Gastroesophageal sphincter (tissue), 4 donors: ENCODE data around the gene CCT6B. TPM values are rescaled to one million over a fixed set of nuclear protein-coding genes. Genes with fewer than 3 reads are reported as not detected.

Experiments
- ATAC-seq: fragments of 150-250 bp; one replicate; pipeline ENCODE4 v1.9.1; 2016; ENCODE audit warnings: mild to moderate bottlenecking, moderate library complexity
- H3K27ac ChIP-seq, 4 donors: fragments of 200-600 bp; sonication (generic) in 3 of 4; 1 replicate in 3 of 4; 2 replicates in 1 of 4; pipeline ENCODE4 v1.5.1; 2016 to 2019
- H3K27me3 ChIP-seq: fragments of 200-600 bp; sonication (generic); one replicate; pipeline ENCODE4 v1.5.1; 2019
- H3K36me3 ChIP-seq, 2 donors: fragments of 200-600 bp; sonication (generic); one replicate each; pipeline ENCODE4 v1.5.1; 2019; ENCODE audit warnings: control low read depth in 1 of 2
- H3K4me1 ChIP-seq, 3 donors: fragments of 200-600 bp; sonication (generic); 1 replicate in 2 of 3; 2 replicates in 1 of 3; pipeline ENCODE4 v1.5.1; 2016 to 2019; ENCODE audit warnings: control low read depth in 2 of 3
- H3K4me3 ChIP-seq, 2 donors: fragments of 200-600 bp; sonication (generic); one replicate each; pipeline ENCODE4 v1.5.1; 2019; ENCODE audit warnings: mild to moderate bottlenecking in 1 of 2, moderate library complexity in 1 of 2
- H3K9me3 ChIP-seq, 3 donors: fragments of 200-600 bp; sonication (generic); one replicate each; pipeline ENCODE4 v1.5.1; 2017 to 2019; ENCODE audit warnings: control low read depth in 2 of 3
- CTCF ChIP-seq, 4 experiments: fragments of 200-600 bp in 2 of 4; fragments of 450-650 bp in 2 of 4; sonication (generic) in 1 of 4; IDR thresholded peaks; one replicate each; pipeline ENCODE4 v1.5.1; 2017 to 2019; ENCODE audit warnings: antibody characterized with exemption in 4 of 4, mild to moderate bottlenecking in 2 of 4, moderate library complexity in 2 of 4
- EP300 ChIP-seq: sonication (generic); formaldehyde crosslinking; IDR thresholded peaks from one replicate; pipeline ENCODE4 v1.6.1; 2017; ENCODE audit warnings: antibody characterized with exemption, mild to moderate bottlenecking
- POLR2A ChIP-seq, 2 donors: fragments of 450-650 bp; IDR thresholded peaks; one replicate each; pipeline ENCODE4 v1.6.1; 2017; ENCODE audit warnings: antibody characterized with exemption in 2 of 2, mild to moderate bottlenecking in 2 of 2, moderate library complexity in 1 of 2
- POLR2AphosphoS5 ChIP-seq: sonication (generic); formaldehyde crosslinking; IDR thresholded peaks from one replicate; pipeline ENCODE4 v1.6.1; 2017; ENCODE audit warnings: antibody characterized with exemption
- WGBS, 2 donors: methylation state at CpG; one replicate each; pipeline ENCODE4 v1.1.5; 2018; ENCODE audit warnings: low coverage in 1 of 2; 5-methylcytosine and 5-hydroxymethylcytosine counted together
- total RNA-seq, 4 donors: library from RNA; depleted of rRNA; stranded (reverse); fragments of >200 nt; gene quantifications; one replicate each; pipeline ENCODE4 v1.1.0, GENCODE V29; 2016

Gene CCT6B
- total RNA-seq, 4 donors from 2014 or later, result 2.5 to 4.0 (median 2.8) TPM

- no peak for ATAC-seq
- H3K27ac ChIP-seq, result no peak overlapping the region
- no peaks in the 10 kb centered on the region for H3K4me1 ChIP-seq
- no peaks in the 10 kb centered on the region for H3K36me3 ChIP-seq
- no peaks in the 10 kb centered on the region for H3K9me3 ChIP-seq
- peaks cover 78% of the 10 kb centered on the region for H3K27me3 ChIP-seq
- TF ChIP-seq POLR2A (IDR thresholded peaks at IDR 0.05) (no peak), EP300 (no peak), CTCF (IDR thresholded peaks at IDR 0.05) (no peak), POLR2AphosphoS5 (no peak)
- 80 to 83% methylated on average over 1 of the region's 9 CpGs for WGBS, 2 donors
- H3K4me3 ChIP-seq, result no peak overlapping the region
These were observed 68.6 kb downstream of the CCT6B start for GRCh38 chr17:34892461-34893249.

- peaks cover 75% of the 10 kb centered on the region for H3K27me3 ChIP-seq
- no peaks in the 10 kb centered on the region for H3K9me3 ChIP-seq
- H3K36me3 ChIP-seq, result no peaks in the 10 kb centered on the region
- H3K4me3 ChIP-seq, result no peak overlapping the region
- 3 to 40% methylated on average over 2 to 7 of the region's 7 CpGs for WGBS, 2 donors
- no peak for ATAC-seq
- TF ChIP-seq EP300 (no peak), POLR2AphosphoS5 (no peak), POLR2A (IDR thresholded peaks at IDR 0.05) (no peak), CTCF (IDR thresholded peaks at IDR 0.05) (no peak)
- H3K27ac ChIP-seq, result no peak overlapping the region
- no peaks in the 10 kb centered on the region for H3K4me1 ChIP-seq
These were observed 74.4 kb downstream of the CCT6B start for GRCh38 chr17:34886831-34887230.

GRCh38 chr17:34885076-34885475 is 76.2 kb downstream of the CCT6B start:
- Histone ChIP-seq H3K27me3 (peaks cover 70% of the 10 kb centered on the region), H3K27ac (no peak overlapping the region), H3K36me3 (no peaks in the 10 kb centered on the region), H3K9me3 (peaks cover 0 to 13% (median 0%) of the 10 kb centered on the region in 3 donors), H3K4me3 (no peak overlapping the region), H3K4me1 (no peaks in the 10 kb centered on the region)
- WGBS, 2 donors, result 83% methylated on average over 2 of the region's 2 CpGs
- TF ChIP-seq POLR2A (IDR thresholded peaks at IDR 0.05) (no peak), EP300 (no peak), CTCF (IDR thresholded peaks at IDR 0.05) (no peak), POLR2AphosphoS5 (no peak)
- ATAC-seq, result no peak

- H3K27me3 ChIP-seq, result peaks cover 65% of the 10 kb centered on the region
- no peak overlapping the region for H3K27ac ChIP-seq
- no peak overlapping the region for H3K4me3 ChIP-seq
- WGBS, 2 donors, result 50 to 62% methylated on average over 7 to 8 of the region's 9 CpGs
- ATAC-seq, result no peak
- H3K9me3 ChIP-seq, result peaks cover 0 to 17% (median 0%) of the 10 kb centered on the region in 3 donors
- no peaks in the 10 kb centered on the region for H3K36me3 ChIP-seq
- TF ChIP-seq CTCF (IDR thresholded peaks at IDR 0.05) (no peak), POLR2A (IDR thresholded peaks at IDR 0.05) (no peak)
- no peaks in the 10 kb centered on the region for H3K4me1 ChIP-seq
These were observed 76.7 kb downstream of the CCT6B start for GRCh38 chr17:34884597-34884996.
